ENCODE results near the gene PAX4.
"Not testable (repeated sequence)": the region's sequence is repeated elsewhere in the genome, so short reads cannot be mapped to it uniquely, and the experiment has no call there.

The PAX4 gene

GRCh38 chr7:127584648-127585043 is 33.3 kb downstream of the PAX4 start:
- DNase-seq, result no peak

DNA sequence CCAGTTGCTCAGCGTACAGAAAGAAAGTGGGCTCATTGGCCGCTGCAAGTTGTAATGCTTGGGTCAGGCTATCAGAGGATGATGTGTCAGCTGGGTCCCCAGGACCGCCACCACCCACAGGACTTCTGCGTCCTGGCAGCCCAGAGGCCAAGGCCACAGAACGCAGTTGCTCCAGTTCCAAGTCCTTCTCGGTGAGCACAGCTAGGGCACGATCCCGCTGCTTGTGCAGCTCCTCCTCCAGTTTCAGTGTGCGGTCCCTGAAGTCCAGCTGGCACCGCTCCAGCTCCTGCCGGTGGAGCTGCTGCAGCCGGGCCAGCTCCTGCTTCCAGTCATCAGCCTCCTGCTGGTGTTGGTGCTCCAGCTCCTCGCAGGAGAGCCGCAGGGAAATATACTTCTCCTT is 35.6 kb downstream of the PAX4 start:
- no peak for DNase-seq

DNA sequence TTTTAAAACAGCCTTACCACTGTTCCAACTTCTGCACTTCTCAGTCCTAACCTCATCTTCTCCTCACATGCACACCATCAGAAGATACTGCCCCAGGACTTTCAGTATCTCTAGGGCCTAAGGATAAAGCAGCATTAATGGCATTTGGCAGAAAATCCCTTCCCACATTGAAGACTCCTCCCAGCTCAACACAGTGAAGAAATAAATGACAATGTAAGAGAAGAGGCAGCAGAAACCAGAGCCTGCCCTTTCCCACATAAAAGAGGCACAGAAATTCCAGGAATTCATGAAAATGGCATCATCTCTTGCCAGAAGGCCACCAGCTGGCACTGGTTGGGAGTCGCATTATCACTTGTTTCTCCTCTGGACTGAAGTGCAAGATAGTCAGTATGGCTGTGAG is 36.2 kb downstream of the PAX4 start:
- DNase-seq, result no peak

GRCh38 chr7:127580612-127581011 is 37.3 kb downstream of the PAX4 start:
- DNase-seq, result no peak

DNA sequence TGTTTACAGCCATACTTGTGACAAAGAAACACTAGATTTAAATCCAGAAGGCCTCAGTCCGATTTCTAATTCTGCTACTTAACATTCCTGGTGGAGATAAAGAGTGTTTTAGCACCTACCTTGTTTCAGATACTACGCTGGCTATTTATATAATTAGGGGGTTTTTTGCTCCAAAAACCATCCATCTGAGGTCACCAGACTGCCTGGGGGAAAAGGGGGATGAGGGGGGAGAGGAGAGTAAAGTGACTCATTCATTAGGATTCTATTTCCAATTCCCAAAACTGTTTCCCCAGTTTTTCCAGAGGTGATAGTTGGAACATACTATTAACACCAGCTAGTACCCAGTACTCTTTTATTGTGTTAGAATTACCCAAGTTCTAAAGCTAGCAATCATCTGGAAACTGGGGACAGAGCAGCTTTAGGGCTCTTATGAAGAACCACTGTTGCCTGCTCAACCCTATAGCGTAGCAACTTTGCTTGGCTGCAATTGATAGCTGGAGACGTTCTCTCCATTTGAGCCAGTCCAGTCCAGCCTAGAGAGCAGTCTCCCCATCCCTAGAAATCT is 39.1 kb downstream of the PAX4 start:
- DNase-seq, result no peak

DNA sequence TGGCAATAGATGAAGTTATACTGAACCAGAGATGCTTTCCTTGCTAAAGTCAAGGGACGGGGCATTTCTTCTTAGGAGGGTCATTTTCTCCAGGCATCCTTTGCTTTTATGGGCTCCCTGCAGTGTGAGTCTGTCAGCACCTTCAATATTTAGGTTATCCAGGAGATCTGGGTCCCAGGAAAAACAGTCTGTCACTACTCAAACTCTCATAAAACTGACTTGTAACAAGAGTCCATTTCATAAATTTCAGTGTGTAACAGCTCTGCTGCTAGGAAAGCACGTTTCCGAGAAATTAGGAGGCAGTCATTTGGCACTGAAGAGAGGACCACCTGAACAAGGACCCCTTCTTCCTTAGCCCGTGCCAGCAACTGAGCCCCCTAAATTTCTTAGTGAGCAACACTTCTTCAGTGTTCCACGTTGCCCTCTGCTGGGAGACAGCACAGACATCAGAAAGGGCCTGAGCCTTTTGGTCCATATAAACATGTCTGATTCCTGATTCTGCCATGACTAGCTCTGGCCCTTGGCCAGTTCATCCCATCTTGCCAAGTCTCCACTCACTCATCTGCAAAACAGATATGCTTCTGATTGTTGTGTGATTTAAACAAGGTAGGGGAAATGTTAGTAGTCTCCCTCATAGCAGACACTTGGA is 39.8 kb downstream of the PAX4 start:
- DNase-seq, result no peak

GRCh38 chr7:127571741-127572505 is 46.0 kb downstream of the PAX4 start:
- DNase-seq, result no peak

- DNase-seq, result not testable (repeated sequence)
Measured at GRCh38 chr7:127568034-127568433, 49.9 kb downstream of the PAX4 start.

DNA sequence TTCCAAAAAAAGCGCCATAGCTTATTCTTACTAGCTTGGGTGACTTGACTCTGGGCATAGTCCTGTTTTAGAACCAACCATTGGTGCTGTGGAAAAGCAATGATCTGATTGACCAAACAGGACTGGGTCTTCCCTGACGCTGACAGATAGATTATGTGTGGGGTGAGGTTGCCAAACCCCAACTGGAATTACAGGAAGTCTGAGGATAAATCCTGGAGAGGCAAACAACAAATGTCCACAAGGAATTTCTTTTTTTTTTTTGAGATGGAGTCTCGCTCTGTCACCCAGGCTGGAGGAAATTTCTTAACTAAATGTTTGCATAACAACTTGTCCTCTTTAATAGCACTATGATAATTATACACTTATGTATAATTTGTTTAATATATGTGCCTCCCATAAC is 51.7 kb downstream of the PAX4 start:
- DNase-seq, result no peak

Data from GF-D8 (cell line).